NOMO-1 (cell line): ENCODE data around the gene ALDH1L1.

Experiments used
- DNase-seq, 2 experiments: peaks; one replicate each; lab custom pipeline; 2025; ENCODE audit not compliant: unreplicated experiment in 2 of 2; lab: John Stamatoyannopoulos, UW

The ALDH1L1 gene

DNA sequence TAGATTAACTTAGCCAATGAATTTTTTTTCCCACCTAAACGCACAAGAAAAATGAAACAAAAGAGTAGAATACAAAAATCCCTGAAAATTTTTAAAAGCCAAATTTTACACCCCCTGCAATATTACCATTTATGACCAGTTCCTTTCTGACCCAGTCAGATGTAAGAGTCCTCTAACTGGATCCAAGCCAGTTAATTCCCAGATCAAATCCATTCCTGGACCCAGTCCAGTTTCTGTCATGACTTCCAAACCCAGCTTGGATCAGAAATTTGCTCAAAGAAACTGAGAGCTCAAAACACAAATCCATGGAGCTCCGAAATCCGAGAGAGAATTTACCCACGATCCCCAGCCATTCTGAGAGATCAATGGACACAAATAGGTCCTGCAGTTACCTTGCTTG lies 17.0 kb upstream of the ALDH1L1 start:
- no peak for DNase-seq

DNA sequence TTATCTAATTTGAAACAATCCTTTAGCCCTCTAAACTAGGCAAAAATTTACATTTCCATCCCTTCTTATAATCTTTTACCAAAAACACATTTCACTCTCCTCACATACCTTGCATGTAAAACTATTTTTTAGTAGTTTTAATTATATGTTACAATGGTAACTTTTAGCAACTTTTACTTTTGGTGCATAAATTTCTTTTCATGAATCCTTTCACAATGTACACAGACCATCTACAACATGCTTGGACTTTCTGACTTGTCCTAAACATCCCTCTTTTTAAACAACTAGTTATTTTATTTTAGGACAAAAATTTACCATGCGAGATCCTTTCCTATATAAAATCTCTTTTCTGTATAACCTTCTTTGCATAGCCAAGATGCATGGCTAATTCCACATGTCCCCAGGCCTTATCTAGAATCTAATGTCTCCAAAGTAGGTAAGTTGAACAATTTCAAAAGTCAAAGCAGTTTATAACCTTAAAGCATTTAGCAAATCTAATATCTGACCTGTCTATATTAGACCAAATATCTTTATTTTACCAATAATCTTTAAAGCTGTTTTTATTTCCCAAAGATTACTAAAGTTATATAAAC lies 14.4 kb upstream of the ALDH1L1 start:
- no peak for DNase-seq

DNA sequence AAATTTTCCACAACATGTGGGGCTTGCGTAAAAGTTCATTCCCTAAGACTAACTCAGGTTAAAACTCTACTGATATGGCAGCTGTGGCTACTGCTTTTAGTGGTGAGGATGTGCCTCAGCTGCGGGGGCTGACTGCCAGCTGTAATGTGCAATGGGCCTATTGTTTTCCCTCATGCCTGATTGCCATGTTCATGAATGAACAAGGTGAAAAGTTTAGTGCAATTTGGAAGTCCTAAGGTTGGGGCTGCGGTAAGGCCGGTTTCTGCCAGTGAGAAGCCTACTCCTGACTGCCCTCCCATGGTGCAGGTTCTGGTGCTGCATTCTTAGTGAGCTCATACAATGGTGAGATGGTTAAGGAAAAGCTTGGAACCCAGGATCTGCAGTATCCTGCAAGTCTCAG lies 10.9 kb upstream of the ALDH1L1 start:
- DNase-seq = no peak

DNA sequence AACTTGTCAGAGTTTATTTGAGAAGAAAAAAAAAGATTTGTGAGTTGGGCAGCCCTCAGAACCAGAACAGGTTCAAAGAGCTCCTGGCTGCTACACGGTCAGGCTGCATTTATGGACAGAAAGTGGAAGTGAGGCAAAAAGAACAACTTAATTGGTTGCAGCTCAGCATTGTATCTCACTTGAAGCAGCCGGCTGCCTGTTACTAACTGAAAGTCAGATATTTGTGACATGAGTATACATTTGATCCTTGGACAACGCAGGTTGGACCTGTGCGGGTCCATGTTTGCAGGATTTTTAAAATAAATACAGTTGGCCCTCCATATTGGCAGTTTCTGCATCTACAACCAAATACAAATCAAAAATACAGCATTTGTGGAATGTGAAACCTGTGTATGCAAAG lies 7.5 kb upstream of the ALDH1L1 start:
- peak in 1 of 2 experiments; percentile 8 for DNase-seq

DNA sequence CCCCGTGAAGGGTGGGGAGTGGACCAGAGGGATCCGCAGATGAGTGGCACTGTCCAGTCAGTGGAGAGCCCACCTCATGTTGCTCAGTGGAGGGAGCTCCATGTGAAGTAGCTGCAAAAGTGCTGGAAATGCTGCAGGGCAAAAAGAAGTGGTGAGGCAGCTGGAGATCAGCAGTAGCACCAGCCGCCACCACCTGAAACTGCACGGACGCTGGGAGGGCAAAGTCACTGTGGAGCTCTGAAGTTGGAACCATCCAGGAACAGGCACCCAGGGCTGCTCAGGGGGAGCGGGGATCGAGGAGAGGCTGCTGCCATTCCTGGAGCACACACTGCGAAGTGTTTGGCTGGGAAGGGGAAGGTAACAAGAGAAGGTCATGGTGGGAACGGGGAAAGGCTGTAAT lies 6.4 kb upstream of the ALDH1L1 start:
- DNase-seq = no peak

DNA sequence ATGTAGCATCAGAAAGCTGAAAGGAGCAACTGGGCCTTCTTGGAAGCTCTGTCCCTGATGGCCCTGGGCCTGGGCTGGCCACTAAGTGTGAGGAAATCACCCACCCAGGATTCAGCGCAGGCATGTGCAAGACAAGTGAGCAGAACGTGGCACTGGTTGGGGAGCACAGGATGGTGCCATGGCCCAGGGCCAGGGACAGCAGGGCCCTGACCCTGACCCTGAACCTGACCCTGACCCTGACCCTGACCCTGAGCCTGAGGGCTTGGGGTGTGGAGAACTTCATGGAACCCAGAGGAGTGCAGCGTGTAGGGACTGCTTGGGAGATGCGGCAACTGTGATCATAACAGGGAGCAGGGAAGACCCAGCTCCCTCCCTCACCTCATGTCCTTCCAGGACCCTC lies 5.9 kb upstream of the ALDH1L1 start:
- DNase-seq = no peak

DNA sequence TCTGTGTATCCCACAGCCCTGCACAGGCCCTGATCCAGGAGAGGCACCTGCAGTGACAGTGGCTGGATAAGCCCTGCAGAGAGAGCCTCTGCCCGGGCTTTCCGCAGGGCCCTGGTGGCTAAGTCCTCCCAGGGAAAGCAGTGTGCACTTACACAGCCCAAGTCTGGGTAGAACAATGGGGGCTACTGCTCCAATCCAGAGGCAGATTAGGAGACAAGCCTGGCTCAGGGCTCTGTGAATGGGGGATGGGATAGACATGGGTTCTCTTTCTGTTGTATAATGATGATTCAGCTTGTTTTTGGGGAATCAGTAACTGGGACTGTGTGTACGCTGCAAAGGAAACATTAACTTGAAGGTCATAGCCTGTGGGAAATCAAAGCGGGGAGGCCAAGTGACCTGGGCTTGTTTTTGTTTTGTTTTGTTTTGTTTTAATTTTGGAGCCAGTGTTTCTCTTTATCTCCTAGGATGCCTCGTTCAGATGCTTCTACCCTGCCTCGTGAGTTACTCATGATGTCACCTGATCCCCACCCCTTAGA lies 4.1 kb upstream of the ALDH1L1 start:
- DNase-seq = no peak

DNA sequence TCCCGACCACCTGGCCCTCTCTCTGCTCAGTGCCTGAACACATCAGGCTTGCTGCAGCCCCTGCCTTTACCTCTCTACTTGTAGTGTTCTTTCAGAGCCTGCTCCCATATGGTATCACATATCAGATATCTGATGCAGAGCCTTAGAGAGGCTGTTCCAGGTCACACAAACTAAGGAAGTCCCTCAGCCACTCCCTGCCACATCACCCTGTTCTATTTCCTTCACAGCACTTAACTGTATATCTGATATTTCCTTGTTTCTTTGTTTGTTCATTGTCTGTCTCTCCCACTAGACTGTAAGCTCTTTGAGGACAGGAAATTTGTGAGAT lies 976 bp upstream of the ALDH1L1 start:
- no peak for DNase-seq

DNA sequence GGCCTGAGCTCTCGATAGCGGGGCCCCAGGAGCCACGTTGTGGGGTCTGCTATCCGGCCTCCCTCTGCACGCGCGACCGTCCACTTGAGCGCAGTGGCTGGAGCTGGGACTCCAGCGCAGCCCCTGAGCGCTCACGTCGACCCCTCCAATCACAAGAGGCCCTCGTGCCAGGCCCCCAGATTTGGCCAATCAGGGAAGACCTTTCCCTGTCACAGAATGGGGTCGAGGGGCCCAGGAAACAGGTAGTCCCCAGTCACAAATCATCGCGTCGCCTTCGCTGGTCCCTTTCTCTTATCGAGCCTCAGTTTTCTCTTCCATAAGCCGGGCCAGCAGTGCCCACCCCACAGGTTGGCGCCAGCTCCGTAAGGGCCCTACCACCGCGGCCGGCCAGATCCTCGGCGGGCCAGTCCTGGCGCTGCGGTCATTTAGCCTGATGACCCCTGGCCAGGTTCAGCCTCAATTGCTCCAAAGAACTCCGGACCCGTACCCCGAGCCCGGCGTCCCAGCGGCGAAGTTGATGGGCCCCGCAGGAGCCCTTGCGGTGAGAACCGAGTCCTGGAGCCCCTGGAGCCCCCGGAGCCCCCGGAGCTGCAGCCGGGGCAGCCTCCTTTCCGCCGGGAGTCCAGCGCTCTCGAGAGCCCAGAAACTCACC lies 435 bp downstream of the ALDH1L1 start:
- no peak for DNase-seq

DNA sequence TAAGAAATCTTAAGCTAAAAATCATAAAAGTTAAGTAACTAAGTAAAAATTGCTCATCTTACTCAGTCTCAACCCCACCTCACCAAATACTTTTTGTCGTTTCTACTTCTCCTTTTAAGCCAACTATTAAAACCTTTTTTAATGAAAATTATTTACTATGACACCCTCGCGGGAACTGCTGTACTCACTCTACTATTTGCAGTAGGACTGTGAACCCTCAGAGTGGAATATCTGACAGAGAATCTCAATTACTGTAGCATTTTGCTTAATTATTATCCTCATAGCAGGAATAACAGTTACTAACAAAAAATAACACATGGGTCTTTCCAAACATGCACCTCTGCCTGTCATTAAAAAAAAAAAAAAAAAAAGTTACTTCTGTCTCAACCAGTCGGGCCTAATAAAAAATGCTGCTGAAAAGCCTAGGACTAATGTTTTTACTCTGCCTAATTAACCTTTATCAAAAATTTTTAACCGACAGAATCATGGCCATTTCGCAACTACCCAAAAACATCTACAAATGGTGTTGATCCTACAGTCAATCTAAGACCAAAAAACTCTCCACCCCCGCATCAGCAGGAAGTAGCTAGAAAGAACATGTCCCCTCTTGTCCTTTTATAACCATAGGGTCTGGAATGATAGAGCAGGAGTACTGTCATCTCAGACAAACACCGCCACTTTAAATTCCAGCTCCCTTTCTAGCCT lies 10.2 kb downstream of the ALDH1L1 start:
- DNase-seq = no peak

DNA sequence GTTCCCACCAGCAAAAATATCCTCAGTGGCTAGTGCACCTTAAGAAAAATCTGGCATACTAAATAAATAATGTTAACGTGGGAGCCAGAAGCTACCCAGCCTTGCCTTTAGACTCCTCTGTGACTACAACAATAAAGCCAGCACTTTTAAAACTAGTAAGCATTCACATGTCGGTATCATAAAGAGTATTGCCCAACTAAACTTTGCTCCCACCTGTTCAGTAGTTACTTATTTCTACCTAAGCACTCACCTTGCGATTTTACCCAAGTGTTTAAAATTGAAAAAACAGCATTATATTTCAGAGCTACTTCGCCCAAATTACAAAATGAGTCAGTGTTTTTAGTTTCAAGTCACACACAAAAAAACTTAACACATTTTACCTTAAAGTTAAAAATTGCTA lies 12.8 kb downstream of the ALDH1L1 start:
- DNase-seq = no peak

DNA sequence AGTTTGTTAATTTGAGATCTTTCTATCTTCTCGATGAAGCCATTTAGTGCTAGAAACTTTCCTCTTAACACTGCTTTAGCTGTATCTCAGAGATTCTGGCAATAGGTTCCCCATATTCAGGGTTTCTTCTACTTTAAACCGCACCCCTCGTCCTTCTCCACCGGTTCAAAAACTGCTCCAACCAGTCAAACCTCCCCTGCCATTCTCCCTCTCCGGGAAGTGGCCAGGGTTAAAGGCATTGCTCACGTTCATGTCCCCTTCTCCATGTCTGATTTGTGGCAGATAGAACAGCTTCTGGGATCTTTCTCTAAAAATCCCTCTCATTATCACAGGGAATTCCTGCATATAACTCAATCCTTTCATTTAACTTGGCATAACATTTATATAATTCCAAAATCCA lies 14.4 kb downstream of the ALDH1L1 start:
- DNase-seq = no peak

DNA sequence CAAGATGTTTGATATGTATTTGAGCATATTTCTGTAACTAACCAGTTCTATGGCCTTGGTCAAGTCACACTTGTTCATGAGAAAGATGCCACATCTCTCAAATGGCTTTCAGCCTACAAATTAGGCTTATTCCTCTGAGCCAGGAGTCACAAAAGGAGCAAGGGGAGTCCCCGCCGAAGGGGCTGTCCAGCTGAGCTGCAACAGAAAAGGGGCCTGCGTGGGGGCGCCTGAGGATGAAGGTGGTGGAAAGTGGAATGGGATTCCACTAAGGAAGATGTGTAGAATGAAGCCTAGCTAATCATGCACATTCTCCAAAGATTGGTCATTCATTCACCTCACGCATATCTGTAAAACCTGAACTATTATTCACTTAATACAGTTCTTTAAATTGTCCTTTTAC lies 19.1 kb downstream of the ALDH1L1 start:
- DNase-seq = no peak

DNA sequence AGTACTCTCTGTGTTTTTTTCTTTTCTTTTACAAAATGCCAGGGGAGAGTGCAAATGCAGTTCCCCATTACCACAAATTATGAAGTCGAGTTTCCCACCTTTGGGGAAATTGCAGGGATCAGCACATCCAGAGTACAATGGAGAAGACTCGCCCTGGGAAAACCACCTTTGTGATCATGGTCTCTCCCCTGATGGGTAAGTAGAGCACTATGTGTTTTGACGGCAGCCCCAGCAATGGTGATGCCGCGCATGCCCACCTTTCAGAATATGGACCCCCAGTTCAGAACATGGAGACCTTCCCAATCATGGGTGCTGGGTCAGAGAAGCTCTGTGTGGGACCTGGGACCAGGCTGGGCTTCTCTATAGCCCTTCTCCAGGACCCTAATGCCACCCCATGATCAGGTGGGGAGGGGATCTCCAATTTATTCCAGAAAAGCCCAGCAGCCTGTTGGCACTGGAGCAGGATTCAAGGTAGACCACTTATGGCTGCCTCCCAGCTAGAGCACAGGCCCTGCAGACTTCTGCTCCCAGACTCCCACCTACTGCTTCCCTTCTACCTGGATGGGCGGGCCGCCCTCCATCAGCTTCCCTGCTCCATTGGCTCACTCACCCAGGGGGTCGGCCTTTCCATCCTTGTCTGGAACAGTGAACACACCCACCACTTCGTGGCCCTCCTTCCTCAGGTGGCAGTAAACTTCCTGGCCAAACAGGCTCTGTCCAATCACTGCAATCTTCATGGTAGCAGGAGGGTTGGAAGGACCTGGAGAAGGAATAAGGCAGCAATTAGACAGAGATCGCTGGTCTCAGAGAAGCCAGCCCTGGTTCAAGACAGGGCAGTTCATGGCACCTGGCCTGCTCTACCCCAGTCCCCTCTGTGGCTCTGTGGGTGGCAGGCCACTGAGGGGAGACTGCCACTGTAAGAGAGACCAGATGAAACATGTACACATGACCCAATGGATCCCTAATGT lies 19.9 kb downstream of the ALDH1L1 start:
- no peak for DNase-seq

DNA sequence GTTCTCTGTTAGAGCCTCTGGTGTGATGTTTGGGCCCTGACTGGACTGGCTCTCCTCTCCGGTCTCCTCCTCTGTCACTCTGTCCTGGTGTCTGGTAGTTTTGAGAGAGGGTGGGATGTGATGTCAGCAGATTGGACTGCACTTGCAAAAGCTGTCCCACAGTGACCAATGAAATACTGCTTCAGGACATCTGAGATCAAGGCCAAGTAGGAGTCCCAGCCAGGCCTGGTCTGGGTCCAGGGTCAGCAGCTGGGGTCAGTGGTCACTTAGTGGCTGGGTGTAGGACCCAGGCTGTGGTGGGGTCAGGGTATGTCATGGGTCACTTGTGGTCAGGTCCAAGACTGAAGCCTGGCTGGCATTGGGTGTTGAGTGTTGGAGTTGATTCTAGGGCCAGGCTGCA lies 20.9 kb downstream of the ALDH1L1 start:
- no peak for DNase-seq

DNA sequence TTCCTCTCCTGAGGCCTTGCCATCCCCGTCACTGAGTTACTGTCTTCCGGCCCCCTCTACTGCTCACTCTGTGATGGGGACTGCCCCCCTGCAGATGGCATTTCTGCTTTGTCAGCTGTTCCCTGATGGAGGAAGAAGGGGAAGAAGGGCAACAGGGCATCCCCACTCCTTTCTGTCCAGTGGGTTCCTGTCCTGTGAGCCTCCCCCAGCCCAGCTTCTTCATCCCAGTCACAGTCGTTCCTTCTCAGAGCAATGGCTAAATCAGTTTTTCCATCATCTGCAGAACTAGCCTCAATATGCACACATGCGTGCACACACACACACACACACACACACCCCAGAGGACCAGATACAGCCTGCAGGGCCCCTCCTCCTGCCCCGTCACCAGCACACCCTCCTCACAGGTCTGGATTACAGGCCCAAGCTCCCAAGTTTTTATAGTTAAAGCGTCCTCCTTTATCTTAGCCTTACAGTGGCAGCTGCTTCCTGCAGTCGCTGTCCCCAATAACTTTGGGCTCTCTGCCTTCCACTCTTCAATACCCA lies 21.4 kb downstream of the ALDH1L1 start:
- DNase-seq = no peak

DNA sequence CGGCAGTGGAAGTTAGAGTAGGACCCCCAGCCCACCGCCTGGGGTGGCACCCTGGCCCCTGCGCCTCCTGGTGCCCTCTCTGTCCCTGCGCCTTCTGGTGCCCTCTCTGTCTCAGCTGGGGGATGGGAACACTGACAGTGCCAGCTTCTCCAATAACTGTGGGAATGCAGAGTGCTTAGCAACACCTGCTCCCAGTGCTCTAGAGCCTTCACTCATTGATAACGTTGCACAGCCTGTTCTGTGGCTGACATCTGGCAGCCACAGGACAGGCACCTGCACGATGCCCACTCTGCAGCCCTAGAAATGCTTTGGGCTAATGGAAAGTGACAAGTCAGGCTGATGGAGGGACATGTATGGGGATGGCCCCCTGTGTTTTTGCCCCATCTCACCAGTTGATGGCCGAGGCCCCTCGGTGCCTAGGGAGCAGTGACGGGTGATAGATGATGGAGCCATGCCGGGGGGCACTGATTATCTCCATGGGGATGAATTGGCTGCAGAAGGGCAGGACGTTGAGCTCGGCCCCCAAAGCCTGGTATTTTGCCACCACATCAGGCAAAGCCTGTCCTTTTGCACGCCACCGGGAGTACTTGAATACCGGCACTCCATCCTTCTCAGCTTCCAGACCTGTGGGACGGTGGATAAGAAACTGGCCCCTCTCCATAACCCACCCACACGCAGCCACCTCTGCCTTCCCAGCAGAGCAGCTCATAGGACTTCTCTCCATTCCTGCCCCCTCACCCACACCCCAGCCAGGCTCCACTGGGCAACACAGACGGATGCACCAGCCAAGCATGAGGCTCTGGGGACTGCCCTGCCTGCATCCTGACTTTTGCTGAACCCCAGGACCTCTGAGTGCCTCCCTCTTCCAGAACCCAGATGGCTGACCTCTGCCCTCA lies 22.1 kb downstream of the ALDH1L1 start:
- DNase-seq = no peak

DNA sequence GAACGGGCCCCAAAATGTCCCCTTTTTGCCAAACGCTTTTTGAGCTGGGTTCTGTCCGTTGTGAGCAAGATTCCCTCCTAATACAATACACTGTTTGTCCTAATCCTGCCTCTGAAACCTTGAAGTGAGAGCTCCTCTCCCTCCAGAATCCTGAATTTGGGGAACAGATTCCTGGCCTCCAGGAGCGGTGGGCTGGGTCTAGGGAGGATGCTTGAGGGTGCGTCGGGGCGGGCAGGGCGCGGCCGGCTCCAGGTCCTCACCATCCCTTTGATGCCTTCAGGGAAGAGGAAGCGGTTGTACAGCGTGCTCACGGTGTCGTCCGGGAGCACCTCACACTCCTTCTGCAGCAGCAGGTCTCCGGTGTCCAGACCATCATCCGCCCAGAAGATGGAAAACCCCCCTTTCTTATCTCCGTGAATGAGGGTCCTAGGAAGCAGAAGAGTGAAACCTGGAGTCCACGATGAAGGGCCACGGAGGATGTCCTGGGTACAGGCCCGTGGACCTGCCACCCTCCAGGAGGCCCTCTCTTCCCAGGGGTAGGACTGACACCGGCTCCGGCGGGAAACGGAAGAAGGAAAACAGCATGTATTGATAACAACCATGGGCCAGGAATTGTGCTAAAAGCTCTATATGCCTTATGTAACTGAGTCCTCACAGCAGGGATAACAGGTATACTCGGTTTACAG lies 23.2 kb downstream of the ALDH1L1 start:
- no peak for DNase-seq

DNA sequence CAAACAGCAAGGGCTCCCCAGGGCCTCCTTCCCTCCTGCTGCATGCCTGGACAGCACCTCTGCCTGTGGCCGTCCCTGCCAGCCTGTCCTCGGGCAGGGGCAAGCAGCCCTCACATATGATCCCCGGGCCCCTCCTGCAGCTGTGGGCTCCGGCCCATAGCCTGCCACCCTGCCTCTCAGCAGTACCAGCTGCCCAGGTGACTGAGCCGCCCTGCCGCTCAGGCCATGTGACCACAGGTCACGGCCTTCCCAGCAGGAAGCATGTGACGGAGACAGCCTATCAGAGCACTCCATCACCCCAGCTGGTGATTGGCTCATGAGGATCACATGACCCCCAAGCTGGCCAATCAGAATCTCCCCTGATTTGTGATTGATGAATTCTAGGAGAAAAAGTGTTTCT lies 23.9 kb downstream of the ALDH1L1 start:
- DNase-seq = no peak
